HG03342 (cell line): ENCODE measurements around the gene INVS.
"Not testable (repeated sequence)": the region's sequence is repeated elsewhere in the genome, so short reads cannot be mapped to it uniquely, and the experiment has no call there.

Source experiments
- ATAC-seq: cut with Tn5 transposase; IDR thresholded peaks from one replicate; pipeline ENCODE4 v1.9.1; 2021; ENCODE audit warnings: mild to moderate bottlenecking, moderate library complexity; ENCODE audit not compliant: unreplicated experiment

INVS gene

GRCh38 chr9:100117316-100117715, 18.3 kb downstream of the INVS start:
- ATAC-seq = no peak

- ATAC-seq = no peak
Observed at GRCh38 chr9:100120286-100120685, 21.2 kb downstream of the INVS start.

DNA sequence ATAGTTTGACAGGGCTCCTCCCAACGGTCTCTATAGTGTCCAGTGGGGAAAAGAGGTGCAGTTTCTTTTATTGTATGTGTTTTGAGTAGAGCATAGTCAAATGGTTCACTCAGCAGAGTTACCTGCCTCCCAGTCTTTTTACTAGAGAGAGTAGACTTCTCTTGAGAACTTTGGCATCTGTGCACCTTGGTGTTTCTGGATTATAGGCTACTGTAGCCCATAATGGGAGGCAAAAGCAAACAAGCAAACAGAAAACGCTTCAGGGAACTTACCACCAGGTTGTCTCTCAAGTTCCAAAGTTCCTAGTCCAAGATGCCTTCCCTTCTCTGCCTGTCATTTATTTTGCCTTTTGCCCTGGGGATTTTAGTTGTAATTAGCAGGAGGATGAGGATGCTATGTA, 26.2 kb downstream of the INVS start:
- no peak for ATAC-seq

GRCh38 chr9:100125910-100126309, 26.9 kb downstream of the INVS start:
- no peak for ATAC-seq

- ATAC-seq = no peak
Observed at GRCh38 chr9:100126423-100126822, 27.4 kb downstream of the INVS start.

GRCh38 chr9:100129772-100130171, 30.7 kb downstream of the INVS start:
- no peak for ATAC-seq

- no peak for ATAC-seq
Observed at GRCh38 chr9:100131216-100131615, 32.2 kb downstream of the INVS start.

DNA sequence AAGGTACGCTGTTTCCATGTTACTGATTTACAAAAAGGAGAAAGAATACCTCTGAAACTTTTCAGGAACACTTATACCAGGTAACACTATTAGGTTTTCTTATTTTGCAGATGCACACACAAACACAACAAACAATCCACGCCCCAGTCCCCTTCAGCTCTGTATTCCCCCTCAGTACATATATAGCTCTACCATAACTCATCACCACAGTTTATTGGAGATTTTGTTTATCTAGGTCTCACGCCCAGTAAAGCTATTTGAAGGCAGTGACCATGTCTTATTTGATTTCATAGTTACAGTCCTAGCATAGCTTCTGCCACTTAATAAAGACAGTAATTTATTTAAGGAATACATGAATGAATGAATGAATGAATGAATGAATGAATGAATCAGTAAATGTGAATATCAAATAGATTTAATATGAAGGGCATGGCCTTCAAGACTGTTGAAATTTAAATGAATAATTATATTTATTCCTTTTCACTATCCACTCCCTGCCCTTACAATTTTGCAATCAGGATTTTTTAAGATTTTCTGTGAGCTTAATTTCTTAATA, 32.9 kb downstream of the INVS start:
- no peak for ATAC-seq

GRCh38 chr9:100134731-100135130, 35.7 kb downstream of the INVS start:
- ATAC-seq = no peak

- ATAC-seq = not testable (repeated sequence)
Observed at GRCh38 chr9:100136799-100137198, 37.8 kb downstream of the INVS start.

DNA sequence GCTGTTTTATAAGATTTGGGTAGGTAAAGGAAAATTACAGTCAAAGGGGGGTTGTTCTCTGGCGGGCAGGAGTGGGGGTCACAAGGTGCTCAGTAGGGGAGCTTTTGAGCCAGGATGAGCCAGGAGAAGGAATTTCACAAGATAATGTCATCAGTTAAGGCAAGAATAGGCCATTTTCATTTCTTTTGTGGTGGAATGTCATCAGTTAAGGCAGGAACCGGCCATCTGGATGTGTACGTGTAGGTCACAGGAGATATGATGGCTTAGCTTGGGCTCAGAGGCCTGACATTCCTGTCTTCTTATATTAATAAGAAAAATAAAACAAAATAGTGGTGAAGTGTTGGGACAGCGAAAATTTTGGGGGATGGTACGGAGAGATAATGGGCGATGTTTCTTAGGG, 41.3 kb downstream of the INVS start:
- ATAC-seq = not testable (repeated sequence)

GRCh38 chr9:100141862-100142261, 42.8 kb downstream of the INVS start:
- ATAC-seq = not testable (repeated sequence)

- not testable (repeated sequence) for ATAC-seq
Observed at GRCh38 chr9:100145167-100145934, 46.3 kb downstream of the INVS start.

DNA sequence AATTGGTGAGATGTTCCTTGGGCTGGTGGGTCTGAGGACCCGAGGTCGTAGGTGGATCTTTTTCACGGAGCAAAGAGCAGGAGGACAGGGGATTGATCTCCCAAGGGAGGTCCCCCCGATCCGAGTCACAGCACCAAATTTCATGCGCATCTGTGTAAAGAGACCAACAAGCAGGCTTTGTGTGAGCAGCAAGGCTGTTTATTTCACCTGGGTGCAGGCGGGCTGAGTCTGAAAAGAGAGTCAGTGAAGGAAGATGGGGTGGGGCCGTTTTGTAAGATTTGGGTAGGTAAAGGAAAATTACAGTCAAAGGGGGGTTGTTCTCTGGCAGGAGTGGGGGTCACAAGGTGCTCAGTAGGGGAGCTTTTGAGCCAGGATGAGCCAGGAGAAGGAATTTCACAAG, 46.9 kb downstream of the INVS start:
- ATAC-seq = not testable (repeated sequence)

GRCh38 chr9:100150214-100150613, 51.2 kb downstream of the INVS start:
- ATAC-seq = no peak

DNA sequence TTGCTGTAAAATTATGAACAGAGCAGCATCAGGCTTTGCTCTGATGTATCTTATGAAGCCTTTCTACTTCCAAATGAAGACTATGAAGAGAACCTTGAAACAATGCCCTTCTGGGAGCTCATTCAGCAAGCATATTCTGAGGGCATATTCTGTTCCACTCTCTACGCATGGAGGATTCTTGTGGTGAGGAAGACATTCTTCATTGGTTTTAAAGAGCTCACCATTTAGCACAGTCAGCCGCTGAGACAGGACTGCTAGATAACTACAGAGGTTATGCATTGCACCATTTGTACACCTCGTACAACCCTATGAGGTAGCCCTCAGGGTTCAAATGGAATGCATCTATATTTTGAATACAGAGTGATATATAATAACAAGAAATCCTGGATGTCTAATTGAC, 61.0 kb downstream of the INVS start:
- ATAC-seq = no peak

DNA sequence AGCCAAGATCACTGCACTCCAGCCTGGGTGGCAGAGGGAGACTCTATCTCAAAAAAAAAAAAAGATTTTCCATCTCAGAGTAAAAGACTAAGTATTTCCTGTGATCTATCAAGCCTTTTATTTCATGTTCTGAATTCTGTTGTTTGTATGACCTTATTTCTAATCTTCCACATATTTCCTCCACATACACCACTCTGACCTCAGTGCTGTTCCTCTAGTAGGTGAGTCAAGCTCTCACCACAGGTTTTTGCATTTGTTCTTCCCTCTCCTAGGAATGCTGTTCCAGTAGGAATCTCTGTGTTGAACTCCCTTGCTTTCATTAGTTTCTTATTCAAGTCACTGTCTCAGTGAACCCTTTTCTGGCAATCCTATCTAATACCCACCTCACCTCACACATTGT, 68.1 kb downstream of the INVS start:
- no peak for ATAC-seq

DNA sequence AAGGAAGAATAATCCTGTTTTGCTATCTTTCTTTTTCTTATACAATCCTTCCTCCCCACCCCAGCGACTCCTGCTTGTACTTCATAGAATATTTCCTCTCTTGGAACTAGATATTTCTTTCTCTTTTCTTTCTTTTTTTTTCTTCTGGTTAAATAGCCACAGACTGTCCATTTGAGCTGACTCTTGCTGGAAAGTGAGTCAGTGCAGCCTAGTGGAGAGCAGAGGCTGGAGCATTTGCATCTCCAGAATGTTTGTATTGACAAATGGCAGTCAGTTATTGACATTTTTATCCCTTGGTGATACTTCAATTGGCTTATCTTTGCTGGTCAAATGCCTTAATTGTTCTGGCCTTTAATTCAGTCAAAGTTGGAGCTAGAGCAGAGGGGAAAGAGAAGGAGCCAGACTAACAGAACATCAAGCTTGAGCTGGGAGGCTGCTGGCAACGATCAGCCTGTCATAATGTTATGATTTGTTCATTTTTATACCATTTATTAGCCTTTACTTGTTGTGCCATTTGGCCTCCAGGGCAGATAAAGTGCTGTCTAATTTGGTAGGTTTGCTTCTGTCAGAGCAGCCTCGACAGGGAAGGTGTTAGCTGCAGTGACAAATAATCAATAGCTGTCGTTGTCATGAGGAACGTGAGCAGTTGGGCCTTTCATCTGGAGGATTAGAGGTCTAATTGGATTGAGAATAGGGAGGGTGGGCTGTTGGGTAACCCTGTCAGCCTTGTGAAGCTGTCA, 69.0 kb downstream of the INVS start:
- no peak for ATAC-seq

DNA sequence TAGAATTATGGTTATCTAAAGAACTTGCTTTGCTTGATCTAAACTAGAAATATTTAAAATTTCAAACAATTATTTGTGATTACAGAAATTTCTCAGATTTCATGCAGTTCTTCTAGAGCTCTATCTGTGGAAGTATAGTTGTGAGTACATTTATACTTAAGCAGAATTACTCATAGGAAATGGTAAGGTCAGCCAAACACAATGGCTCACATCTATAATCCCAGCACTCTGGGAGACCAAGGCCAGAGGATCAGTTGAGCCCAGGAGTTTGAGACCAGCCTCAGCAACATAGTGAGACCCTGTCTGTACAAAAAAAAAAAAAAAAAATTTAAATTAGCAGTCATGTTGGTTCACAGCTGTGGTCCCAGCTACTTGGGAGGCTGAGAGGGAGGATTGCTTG, 71.0 kb downstream of the INVS start:
- no peak for ATAC-seq

DNA sequence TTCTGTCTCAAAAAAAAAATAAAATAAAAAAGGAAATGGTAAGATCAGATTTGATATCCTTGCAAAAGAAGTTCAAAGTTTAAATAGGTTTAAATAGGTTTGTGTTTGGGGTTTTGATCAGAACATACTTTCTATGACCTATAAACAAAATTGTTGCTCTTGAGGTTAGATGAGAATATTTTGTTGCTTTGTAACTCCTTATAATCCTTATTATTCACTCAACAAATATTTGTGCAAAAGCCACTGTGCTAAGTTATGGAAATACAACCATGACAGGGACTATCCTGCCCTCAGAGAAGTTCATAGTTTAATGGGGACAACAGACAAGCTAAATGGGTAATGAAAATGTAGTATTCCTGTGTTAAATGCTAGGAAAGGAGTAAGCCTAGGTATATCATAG, 71.5 kb downstream of the INVS start:
- no peak for ATAC-seq

GRCh38 chr9:100186356-100186755, 87.3 kb downstream of the INVS start:
- ATAC-seq = no peak

DNA sequence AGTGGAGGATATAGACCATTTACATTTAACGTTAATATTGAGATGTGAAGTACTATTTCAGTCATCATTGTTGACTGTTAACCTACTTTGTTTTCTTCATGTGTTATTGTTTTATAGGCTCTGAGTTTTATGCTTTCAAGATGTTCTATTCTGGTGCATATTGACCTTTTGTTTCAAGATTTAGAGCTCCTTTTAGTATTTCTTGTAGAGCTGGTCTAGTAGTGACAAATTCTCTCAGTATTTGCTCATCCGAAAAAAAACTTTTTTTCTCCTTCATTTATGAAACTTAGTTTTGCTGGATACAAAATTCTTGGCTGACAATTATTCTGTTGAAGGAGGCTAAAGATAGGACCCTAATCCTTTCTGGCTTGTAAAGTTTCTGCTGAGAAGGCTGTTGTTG, 91.3 kb downstream of the INVS start:
- no peak for ATAC-seq
